KG1 (cell line): ENCODE data around the gene APP.

Source experiments
- DNase-seq: peaks from one replicate; lab custom pipeline; 2025; lab: John Stamatoyannopoulos, UW

The APP gene

GRCh38 chr21:25979845-25980616 lies 190.5 kb downstream of the APP start:
- DNase-seq, result no peak

GRCh38 chr21:25977068-25977611 lies 193.4 kb downstream of the APP start:
- no peak for DNase-seq

DNA sequence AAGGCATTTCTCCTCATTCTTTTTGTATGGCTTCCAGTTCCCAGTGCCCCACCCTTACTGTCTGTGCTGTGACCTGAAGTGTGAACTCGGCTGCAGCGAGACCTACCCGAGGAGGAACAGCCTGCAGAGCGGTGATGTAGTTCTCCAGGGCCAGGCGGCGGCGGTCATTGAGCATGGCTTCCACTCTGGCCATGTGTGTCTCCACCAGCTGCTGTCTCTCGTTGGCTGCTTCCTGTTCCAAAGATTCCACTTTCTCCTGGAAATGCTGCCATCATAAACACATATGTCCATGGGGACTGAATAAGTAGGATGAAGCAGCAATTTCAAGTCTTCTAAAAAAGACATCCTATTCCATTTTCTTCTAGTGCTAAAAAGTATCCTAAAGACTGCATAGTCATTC lies 195.6 kb downstream of the APP start:
- no peak for DNase-seq

DNA sequence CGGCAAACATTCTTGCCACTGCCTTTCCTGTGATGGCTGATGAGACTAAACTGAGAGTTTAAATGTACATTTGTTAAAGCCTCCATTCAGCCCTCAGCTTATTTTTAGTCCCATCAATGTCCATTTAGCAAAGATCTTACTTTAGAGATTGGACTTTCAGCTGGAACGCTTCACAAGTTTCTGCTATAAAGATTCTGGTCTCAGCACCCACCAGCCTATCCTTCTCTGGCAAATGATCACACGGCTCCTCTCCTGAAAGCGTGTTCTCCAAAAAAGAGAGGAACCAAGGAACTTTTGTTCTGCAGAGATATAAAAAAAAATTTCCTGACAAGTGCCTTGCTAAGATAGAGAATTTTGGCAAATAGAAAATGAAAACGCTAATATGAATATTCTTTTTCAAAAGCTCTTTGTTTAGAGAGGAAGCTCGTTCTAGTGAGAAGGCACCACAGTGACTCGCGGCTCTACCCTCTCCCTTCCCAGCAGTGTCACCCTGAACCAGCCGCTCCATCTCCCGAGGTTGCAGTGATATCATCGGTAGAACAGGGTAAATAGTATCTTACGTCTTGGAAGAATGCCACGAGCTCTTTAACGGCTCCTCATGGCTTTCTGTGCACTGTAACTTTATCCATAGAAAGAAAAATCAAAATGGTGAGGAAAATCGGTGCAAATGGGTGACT lies 200.2 kb downstream of the APP start:
- DNase-seq, result no peak

GRCh38 chr21:25967901-25968438 lies 202.6 kb downstream of the APP start:
- DNase-seq, result no peak

DNA sequence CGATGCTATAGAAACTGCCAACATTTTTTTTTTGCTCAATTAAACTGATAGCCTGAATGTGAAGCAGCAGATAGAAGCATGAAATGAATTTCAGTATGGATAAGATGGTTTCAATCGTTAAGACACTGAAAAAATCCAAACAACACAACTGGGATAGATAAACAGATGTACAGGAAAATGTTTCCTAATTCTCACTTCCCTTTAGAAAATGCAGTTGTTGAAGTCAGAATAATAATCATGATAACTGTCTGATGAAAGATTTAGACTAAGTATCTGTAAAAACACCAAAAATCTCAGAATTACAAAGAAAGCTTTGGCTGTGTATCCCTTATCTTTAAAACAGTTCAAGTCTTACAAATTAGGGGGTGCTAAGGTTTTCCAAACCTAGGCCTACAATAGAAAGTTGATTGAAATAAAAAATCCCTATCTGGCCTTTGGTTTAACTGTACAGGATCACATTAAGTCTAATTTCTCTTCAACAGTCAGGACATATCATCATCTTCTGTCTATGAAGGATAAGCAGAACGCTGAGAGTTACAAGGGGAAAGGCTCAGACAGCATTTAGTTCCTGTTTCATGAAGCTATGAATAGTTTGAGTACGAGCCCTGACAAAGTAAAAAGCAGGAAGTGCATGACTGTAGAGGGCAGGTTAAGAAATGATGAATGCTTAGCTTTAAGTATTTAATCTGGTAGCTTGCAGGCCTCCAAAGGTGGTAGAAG lies 203.2 kb downstream of the APP start:
- peak; percentile 39 for DNase-seq

GRCh38 chr21:25965951-25966707 lies 204.4 kb downstream of the APP start:
- DNase-seq, result no peak

GRCh38 chr21:25964926-25965325 lies 205.6 kb downstream of the APP start:
- DNase-seq, result no peak

GRCh38 chr21:25964015-25964414 lies 206.6 kb downstream of the APP start:
- no peak for DNase-seq

GRCh38 chr21:25963181-25963580 lies 207.4 kb downstream of the APP start:
- DNase-seq, result no peak

- no peak for DNase-seq
Observed at GRCh38 chr21:25961042-25961441, 209.5 kb downstream of the APP start.

DNA sequence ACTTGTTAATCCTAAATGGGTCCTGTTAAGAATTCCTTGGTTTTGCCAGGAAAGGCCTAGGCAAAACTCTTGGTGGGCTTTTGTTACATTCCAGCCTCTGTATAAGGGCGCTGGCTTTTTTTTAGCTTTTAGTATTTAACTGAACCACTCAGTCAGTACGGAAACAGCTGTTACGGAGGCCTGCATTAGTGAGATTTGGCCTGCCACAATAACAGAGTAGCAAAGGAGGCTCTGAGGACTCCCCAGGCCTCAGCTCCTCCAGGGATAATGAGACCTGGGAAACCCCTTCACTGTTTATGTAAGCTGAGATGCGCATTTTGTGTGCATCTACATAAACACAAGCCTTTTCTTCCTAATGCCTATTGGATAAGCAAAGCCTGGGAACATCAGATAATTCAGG lies 210.2 kb downstream of the APP start:
- DNase-seq, result no peak

- no peak for DNase-seq
Observed at GRCh38 chr21:25959799-25960198, 210.8 kb downstream of the APP start.

DNA sequence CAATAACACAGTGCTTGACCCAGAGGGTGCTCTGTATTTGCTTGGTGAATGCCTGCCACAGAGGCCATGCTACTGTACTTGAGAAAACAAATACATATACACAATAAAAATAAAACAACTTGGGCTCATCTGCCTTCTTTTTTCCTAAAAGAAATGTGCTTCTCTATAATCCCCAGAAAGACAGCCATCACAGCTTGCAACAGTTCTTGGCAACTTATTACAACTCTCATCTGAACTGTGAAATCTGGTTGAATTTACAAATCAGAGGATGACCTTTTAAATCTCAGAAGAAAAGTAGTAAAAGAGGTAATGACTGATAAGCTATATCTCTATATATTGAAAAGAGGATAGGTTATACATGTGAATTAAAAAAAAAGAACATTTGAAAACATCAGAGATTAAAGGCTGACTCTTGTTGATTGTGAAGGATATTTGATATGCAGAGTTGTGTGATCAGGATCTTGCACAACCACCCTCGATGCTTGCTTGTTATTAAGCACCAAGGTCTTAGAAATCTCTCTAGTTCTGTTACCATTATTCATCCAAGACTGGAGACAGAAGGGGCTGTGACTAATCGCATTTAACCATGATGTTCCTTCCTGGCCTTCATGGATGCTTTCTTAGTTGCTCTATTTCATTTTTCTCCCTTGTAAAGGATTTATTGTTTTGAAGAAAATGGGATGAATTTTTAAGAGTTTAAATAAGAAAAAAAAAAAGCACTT lies 213.4 kb downstream of the APP start:
- DNase-seq, result no peak

- no peak for DNase-seq
Observed at GRCh38 chr21:25955646-25956045, 214.9 kb downstream of the APP start.

DNA sequence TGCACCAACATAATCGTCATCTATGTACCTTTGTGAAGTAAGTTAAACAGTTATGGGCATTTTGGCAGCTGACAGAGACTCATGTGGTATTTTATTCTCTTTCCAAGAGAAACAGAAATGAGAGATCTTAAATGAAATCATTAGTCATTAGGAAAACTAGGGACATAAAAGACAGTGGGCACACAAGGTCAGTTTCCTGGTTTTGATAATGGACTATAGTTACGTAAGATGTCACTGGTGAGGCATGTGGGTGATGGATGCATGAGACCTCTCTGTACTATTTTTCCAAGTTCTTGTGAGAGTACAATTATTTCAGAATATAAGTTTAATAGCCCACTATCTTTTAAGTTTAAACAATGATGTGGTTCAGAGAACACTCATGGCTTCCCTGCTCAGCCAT lies 216.9 kb downstream of the APP start:
- no peak for DNase-seq

- no peak for DNase-seq
Observed at GRCh38 chr21:25953196-25953595, 217.4 kb downstream of the APP start.

DNA sequence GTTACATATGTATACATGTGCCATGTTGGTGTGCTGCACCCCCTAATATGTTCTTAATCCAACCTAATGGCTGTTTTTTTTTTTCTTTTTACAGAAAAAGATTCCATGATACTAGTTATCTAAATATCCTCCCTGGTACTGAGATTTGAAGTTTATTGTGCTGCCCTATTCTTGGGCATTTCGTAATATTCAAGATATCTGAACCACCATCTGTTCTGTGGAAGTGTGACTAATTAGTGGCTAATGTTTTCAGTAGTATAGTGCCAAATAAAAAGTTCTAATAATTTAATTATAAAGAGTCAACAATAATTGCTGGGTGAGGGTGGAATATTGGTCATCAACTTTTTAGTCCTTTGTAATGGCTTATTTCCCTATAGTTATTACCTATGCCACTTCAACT lies 218.3 kb downstream of the APP start:
- DNase-seq, result no peak

DNA sequence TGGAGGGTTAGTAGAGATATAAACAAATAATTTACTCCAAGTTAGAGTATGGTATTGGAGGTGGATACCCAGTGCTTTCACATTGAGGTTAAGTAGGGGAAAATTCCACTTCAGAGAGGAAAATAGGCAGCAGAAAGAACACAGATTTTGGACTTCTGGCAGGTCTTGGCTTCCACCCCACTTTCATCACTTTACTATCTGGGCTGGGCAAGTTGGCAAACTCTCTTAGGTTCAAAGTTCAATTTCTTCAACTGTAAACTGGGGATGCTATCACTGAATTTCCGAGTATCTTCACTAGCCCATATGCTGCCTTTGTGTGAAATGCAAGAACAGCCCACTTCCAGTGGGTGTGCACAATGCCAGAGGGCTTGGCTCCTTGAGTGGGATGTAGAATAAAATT lies 220.9 kb downstream of the APP start:
- no peak for DNase-seq

- no peak for DNase-seq
Observed at GRCh38 chr21:25944672-25945213, 225.8 kb downstream of the APP start.

- no peak for DNase-seq
Observed at GRCh38 chr21:25944082-25944481, 226.5 kb downstream of the APP start.
